Measurements from ENCODE around the gene WBP4.

GRCh38 chr13:41077475-41077874 is 16.2 kb downstream of the WBP4 start:
- TF ChIP-seq MAX (IDR thresholded peaks at IDR 0.05) (no peak), RAD21 (IDR thresholded peaks at IDR 0.05; ENCODE audit: low read depth) (no peak)

Data from Ishikawa (cell line).